Right lobe of liver (tissue), 4 donors: ENCODE data around the gene WIZ.

Experiments used
- CTCF ChIP-seq, 4 donors: fragments of 200-600 bp in 3 of 4; fragments of 450-650 bp in 1 of 4; IDR thresholded peaks; one replicate each; pipeline versions ENCODE4 v1.5.1 to v1.8.0; 2016 to 2022; ENCODE audit warnings: antibody characterized with exemption in 4 of 4, mild to moderate bottlenecking in 2 of 4
- POLR2A ChIP-seq: fragments of 450-650 bp; IDR thresholded peaks from one replicate; pipeline ENCODE4 v1.6.1; 2017; ENCODE audit warnings: antibody characterized with exemption, mild to moderate bottlenecking
- donor health status: DM: no; HTN: no; CAD: no.
- donor health status: DM: no; HTN: no; CAD: no.
- donor health status: DM: no; HTN: yes; CAD: no.

GRCh38 chr19:15404097-15404779 lies 45.5 kb downstream of the WIZ start:
- TF ChIP-seq CTCF (IDR thresholded peaks at IDR 0.05) (no peak), POLR2A (no peak)
